NCI-H526 treated with DMSO at 0.1 percent for 48 hours (cell line): ENCODE measurements around the gene ETF1.

Experiments
- DNase-seq: peaks from one replicate; lab custom pipeline; 2025; lab: John Stamatoyannopoulos, UW

Gene ETF1

DNA sequence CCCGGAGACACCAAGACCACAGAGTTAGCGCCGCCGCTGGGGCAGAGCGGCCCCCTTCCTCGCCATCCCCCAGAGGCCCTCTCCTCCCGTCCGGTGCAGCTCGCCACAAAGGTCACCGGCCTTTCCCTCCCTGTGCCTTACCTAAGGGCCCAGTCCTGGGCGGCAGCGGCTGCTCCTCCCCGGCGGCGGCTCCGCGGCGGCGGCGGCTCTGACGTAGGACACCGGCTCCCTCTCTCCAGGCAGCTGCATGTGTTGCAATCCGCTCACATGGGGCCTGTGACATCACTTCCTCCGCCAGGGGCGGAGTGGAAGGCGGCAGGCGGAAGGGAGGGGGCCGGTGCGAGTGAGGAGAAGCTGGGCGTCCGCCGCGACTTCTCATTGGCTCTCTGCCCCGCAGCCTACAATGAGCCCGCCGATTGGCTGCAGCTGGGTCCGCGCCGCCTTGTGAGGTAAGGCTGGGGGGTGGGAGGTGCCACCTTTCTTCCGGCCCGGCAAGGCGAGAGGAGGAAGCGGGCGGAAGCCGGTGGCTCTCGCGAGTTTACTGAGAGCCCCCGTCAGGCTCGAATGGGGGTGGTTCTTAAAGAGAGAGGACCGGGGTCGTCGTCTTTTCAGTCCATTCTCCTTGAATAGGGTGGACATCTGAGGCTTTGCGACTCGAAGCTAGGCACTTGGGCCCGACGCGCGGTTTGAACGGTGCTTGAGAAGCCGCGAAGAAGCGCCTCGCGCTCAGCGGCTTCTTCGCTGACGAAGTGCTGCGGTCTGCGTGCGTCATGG is at the start of gene ETF1:
ETF1 (minus strand) TSS at position 281 of the 774 bp plus-strand sequence. CDS start 318 bp downstream, outside the sequence.
- DNase-seq = peak; percentile 97

DNA sequence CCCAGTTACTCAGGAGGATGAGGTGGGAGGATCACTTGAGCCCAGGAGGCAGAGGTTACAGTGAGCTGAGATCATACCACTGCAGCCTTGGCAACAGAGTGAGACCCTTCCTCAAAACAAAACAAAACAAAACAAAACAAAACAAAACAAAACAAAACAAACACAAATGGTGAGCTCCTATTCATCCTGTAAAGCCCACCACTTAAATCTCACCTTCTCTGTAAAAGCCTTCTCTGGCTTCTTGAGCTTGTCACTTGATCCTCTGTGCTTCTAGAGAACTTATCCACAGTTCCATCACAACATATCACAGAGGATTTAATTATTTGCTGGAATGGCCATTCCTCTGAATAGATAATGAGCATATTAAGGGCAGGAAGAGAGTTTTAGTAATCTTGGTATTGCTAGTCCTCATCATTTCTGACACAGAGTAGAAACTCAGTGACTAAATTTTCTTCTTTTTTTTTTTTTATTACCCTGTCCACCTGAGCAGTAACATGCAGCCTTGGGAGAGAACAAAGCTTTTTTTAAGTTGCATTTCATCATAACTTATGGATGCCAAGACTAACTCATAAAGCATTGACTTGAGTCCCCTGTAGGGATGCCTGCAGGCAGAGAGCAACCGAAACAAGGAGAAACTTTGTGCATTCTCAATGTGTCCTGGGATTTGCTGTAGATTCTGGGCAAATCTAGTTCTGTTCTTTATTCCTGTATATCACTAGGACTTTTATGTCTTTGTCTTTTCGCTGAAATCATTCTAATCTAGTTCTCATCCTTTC is 45.2 kb upstream of the ETF1 start:
- no peak for DNase-seq

DNA sequence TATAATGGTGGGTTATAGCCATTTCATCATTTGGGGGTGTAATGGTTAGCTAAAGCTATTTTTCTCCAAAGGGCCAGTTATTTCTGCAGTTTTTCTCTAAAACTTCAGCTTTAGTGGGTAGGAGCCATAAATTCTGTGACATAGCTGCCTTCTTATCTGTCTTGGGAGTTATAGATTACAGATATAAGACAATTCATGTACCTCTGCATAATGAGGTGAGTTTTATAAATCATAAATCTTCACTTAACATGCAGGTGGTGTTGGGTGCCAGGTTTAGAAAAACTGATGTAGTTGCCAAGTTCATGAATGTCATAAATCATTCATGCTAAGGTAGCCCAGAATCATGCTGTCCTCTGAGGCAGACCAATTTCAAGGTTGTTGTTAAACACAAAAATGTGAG is 42.1 kb upstream of the ETF1 start:
- DNase-seq = no peak

DNA sequence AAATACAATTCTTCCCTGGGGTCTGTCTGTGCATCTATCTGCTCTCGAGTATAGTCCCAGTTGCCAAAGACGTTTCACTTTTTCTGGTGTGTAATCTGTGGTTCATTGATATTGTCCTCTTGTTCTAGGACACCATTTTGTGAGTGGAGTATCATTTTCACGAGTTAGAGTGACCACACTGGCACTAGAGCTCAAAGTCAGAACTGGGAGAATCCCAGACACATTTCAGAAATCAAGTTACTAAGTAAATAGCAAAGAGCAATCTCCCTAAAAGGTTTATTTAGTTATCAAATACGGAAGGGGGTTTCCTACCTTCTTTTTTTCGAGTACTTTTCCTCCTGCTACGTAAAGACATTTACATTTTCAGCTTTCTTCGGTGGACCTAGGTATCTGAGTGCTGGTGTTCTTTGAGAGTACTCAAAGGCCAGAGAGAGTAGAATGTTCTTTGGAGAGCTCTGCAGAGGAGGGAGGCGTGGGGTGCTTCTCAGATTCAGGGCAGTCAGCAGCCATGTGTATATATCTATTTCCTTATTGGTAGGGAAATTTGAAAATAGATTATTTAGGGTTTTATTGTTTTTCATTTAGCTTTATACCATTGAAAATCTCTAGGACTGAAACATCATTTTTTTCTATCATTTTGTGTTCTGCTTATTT is 41.1 kb upstream of the ETF1 start:
- DNase-seq = no peak

DNA sequence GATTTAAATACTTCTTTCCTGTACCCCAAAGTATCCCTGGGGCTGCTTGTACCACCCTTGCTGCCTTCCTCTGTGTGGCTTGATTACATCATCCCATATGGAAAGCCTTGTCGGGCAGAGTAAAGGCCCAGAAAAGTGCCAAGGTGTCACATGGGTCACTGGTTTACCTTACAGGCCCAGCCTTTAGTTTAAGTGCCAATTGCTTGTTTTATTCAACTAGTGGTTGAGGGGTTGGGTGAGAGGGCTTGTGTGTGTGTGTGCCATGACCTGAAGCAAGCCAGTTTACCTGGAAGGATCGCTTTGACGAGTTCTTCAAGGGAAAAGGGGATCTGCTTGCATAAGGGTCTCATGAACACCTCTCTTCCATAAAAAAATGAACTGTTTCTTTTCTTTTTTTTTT is 39.9 kb upstream of the ETF1 start:
- no peak for DNase-seq

DNA sequence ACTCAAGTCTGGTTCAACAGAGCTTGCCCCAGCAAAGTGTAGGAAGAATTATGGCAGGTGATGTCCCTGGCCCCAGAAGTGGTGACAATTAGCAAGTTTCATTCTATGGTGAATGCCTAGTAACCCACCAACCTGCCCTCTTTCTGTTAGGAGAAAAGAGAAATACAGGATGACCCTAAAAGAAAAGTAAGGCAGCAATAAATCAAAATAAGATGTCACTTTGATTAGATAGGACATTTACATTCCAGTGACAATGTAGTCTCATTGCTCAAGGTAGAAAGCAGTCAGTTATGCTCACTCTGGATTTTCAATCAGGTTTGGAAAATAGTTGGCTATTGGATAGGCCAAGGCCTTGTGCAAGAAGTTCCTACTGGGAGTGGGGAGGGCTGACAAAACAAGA is 37.7 kb upstream of the ETF1 start:
- DNase-seq = no peak

DNA sequence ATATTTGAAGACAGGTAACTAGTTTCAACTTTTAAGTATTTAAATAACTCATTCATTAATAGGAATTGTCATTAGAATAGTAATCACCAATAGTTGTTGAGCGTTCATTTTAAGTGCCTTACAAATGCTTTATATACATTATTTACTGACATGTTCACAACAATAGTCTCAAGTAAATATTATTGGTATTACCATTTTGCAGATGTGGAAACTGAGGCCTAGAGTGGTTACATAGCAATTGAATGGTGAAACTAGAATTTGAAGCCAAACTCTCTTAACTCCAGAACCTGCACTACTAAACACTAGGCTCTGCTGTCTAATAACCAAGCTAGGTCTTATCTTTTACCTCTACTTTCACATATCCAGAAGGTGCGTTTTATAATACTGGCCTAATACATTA is 37.0 kb upstream of the ETF1 start:
- no peak for DNase-seq

DNA sequence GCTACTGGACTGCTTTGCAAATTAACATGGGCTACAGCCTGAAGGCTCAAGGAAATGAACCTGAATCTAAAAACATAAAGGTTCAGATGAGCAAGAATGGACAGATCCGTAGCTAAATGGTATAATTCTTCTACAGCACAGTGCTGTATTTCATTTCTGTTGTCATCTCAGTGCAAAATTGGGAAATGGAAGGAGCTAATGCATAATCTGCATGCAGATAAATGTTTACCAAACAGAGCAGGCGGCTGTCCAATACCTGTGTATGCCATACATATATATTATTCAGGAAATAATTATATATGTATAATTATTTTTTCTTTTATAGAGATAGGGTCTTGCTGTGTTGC is 36.5 kb upstream of the ETF1 start:
- DNase-seq = no peak

DNA sequence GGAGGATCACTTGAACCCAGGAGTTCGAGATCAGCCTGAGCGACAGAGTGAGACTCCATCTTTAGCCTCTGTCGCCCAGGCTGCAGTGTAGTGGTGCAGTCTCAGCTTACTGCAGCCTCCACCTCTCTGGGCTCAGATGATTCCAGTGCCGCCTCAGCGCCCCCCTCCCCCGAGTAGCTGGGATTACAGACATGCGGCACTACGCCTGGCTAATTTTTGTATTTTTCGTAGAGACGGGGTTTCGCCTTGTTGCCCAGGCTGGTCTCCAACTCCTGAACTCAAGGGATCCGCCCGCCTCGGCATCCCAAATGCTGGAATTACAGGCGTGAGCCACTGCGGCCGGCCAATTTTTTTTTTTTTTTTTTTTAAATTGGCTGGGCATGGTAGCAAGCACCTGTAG is 34.4 kb upstream of the ETF1 start:
- no peak for DNase-seq

DNA sequence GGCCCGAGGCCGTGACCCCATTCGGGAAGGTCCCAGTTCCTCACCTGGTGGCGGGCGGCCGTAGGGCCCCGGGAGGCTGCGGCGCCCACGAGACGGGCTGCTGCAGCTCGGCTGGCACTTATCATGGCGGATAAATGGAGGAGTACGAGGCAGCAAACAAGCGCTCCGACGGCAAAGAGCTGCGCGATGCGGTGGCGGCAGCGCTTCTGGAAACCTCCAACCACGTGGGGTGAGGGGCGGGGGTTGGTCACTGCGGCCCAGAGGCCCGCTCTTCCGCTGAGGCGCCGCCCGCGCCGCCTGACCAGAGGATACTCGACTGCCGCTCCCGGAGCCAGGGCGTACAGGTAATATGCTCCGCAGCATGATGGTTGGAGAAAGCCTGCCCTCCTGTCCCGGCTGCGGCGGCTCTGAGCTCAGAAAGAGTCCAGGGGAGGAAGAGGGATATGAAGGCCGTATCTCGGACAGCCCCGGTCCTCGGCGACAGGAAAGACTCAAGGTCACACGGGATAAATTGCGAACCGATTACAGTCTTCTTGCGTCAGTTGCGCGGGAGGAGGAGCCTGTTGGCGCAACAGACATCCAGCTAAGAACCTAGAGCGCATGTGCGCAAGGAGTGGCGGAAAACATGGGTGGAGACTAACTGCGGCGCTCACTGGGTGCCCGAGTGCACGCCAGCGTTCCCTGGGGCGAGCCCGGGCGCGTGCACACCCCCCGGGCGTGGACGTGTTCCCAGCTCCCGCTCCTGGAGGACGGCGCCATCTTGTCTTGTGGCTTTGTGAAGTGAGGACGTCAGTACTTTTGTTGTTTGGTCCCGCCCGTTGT is 32.4 kb upstream of the ETF1 start, which contains the start of gene HSPA9:
HSPA9 (minus strand) TSS at position 208 of the 822 bp plus-strand sequence; CDS start at position 125, 83 bp downstream.
- peak; percentile 98 for DNase-seq

DNA sequence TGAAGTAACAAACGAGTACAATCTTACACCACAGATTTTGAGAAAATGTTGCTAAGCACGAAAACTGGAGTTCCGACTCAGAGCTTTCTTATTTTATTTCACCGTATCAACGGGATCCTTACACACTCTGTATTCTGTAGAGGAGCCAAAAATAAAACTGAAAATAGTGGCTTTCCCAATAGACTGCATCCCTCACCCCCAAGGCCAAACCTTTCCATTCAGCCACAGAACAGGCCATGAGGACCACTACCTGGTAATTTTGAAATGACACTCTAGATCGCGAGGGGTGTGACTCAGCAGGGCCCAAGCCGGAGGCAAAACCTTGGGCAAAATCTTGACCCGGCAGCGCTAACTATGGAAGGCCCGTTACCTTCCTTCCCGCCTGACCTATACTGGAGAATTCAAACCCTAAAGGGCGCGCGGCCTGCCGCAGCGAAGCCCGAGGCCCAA is 31.7 kb upstream of the ETF1 start:
- DNase-seq = no peak

DNA sequence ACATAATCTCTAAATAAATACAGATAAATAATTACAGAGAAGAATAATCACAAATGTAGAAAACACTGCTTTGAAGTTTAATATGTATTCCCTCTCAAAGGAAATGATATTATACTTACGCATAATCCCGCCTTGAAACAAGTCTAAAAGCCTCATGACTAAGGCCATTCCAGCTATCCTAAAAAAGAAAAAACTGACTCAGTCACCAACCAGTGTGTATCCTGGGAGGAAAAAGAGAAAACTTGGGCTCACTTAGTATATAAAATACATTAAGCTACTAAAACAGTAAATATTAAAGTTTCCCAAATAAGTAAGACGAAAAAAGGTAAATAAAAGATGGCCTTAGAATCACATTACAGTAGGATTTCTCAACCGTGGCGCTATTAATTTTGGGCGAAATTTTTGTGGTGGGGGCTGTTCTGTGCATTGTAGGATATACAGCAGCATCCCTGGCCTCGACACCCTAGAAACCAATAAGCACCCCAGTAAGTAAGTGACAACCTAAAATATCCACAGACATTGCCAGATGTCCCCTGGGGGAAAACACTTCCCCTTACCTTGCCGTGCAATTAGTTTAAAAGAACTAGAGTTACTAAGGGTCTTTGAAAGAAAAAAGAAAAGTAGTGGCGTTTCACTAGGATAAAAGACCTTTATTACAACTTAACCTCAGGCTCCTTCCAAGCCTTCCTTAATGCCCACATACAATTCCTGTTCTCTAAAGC is 31.1 kb upstream of the ETF1 start:
- DNase-seq = no peak

DNA sequence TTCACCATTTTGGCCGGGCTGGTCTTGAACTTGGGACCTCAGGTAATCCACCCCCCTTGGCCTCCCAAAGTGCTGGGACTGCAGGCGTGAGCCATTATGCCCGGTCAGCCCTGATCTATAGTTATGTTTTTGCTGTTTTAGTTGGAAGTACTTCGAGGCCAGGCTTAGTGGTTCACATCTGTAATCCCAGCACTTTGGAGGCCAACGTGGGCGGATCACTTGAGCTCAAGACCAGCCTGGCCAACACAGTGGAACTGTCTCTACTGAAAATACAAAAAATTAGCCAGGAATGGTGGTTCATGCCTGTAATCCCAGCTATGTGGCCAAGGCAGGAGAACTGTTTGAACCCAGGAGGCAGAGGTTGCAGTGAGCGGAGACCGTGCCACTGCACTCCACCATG is 30.2 kb upstream of the ETF1 start:
- no peak for DNase-seq

DNA sequence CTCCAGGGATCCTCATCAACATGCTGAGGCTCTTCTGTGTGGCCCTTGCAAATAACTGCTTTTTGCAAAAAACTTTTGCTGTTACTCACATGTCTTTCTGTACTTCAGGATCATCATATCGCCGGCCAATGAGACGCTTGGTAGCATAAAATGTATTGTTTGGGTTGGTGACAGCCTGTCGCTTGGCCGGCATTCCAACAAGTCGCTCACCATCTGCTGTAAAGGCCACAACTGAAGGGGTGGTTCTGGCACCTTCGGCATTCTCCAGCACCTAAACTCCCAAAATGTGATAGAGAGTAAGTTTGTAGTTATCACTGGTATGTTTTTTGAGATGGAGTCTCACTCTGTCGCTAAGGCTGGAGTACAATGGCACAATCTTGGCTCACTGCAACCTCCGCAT is 27.8 kb upstream of the ETF1 start:
- DNase-seq = no peak

DNA sequence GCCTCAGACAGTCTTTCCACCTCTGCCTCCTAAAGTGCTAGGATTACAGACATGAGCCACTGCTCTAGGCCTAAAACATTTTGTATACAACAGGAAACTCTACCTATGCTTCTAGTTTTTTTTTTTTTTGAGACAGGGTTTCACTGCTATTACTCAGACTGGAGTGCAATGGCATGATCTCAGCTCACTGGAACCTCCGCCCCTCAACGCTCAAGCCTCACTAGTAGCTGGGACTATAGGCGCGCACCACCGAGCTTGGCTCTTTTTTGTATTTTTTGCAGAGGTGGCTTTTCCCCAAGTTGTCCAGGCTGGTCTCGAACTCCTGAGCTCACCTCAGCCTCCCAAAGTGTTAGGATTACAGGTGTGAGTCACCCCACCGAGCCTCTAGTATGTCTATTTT is 26.7 kb upstream of the ETF1 start:
- DNase-seq = no peak

DNA sequence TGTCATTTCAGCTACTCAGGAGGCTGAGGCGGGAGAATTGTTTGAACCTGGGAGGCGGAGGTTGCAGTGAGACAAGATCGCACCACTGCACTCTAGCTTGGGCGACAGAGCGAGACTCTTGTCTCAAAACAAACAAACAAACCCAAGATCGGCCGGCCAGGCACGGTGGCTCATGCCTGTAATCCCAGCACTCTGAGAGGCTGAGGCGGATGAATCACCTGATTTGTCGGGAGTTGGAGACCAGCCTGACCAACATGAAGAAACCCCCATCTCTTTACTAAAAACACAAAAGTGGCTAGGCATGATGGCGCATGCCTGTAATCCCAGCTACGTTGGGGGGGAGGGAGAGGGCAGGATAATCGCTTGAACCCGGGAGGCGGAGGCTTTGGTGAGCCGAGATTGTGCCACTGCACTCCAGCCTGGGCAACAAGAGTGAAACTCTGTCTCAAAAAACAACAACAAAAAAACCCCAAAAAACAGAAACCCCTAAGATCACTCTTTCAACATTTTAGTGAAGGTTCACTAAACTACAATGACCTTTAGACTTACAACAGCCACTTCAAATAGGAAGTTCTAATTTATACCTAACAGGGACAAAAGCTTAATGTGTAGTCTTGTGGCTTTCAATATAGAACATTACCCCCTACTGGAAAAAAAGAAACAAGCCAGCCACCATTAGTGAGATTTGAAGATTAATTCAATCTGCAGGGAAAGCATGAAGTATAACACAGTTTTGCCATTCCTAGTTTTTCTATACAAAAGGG is 25.2 kb upstream of the ETF1 start:
- DNase-seq = no peak

DNA sequence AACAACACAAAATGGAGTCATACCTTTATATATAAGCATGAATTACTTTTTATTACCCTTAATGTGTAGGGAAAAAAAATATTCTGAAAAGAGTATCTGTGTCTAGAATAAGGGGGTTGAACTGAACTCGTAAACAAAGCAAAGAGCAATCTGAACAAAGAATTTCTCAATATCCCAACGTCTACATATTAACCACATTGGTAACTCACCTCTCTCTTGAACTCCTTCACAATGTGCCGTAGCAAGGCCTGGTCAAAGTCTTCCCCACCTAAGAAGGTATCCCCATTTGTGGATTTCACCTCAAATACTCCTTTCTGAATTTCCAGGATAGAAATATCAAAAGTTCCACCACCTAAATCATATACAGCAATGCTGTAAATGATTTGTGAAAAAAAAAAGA is 23.8 kb upstream of the ETF1 start:
- no peak for DNase-seq

DNA sequence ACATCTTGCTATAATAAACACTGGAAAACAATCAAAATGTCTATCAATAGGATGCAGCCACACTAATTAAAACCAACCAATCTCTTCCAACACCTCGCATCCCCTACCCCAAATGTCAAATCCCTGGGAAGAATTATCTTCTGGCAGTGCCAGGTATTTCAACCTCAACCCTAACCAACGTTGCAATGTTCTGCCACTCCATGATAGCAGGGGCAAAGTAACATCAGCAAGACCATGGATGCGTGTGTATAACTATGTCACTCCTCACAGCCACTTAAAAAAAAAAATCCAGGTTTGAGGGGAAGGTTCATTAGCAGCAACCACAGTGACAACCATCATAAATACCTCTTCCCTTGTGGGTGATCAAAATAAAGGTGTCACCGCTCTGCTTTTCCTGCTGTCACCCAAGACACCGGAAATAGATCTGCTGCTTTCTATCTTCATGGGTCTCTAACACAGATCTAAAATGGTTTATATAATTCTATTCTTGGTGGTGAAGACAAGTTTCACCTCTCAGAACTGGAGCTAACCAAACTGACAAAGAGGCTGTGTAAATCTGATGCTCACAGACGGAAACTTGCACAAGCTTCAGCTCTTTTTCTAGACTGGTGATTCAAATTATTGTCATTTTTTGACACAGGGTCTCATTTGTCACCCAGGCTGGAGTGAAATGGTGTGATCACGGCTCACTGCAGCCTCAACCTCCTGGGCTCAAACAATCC is 22.2 kb upstream of the ETF1 start:
- DNase-seq = no peak

DNA sequence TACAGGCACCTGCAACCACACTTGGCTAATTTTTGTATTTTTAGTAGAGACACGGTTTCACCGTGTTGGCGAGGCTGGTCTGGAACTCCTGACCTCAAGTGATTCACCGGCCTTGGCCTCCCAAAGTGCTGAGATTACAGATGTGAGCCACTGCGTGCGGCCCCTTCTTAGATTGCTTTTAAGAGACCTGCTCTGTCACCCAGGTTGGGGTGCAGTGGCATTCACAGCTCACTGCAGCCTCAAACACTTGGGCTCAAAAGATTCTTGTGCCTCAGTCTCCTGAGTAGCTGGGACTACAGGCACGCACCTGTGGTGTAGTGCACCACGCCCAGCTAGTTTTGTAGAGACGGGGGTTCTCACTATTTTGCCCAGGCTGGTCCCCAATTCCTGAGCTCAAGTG is 21.2 kb upstream of the ETF1 start:
- DNase-seq = no peak
